ENCODE measurements around the gene FXN. TPM values are rescaled to one million over a fixed set of nuclear protein-coding genes. Genes with fewer than 3 reads are reported as not detected.

Gene FXN
- total RNA-seq, 1 donor from 2014 or later, result 22.7 TPM

DNA sequence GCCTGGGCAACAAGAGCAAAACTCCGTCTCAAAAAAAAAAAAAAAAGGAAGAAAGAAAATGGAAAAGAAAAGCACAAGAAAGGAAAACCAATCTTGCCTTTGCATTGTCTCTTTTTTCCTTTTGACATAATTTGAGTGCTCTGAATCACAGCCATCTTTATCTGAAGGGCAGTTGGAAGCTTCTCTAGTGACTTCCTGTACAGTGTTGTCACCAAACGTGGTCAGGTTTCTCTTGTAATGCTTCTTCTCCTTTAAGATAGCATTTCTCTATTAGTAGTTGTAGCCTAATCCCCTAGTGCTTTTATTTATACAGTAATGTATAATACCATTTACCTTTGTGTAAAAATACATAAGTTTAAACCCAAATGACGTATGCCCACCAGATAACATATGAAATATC lies 39.8 kb upstream of the FXN start:
- H3K27me3 Mint-ChIP-seq (ENCODE audit: low read depth, unreplicated experiment), result peaks cover 4% of the 10 kb centered on the region
- TF ChIP-seq, protein P1, sequence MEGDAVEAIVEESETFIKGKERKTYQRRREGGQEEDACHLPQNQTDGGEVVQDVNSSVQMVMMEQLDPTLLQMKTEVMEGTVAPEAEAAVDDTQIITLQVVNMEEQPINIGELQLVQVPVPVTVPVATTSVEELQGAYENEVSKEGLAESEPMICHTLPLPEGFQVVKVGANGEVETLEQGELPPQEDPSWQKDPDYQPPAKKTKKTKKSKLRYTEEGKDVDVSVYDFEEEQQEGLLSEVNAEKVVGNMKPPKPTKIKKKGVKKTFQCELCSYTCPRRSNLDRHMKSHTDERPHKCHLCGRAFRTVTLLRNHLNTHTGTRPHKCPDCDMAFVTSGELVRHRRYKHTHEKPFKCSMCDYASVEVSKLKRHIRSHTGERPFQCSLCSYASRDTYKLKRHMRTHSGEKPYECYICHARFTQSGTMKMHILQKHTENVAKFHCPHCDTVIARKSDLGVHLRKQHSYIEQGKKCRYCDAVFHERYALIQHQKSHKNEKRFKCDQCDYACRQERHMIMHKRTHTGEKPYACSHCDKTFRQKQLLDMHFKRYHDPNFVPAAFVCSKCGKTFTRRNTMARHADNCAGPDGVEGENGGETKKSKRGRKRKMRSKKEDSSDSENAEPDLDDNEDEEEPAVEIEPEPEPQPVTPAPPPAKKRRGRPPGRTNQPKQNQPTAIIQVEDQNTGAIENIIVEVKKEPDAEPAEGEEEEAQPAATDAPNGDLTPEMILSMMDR (IDR thresholded peaks at IDR 0.05; ENCODE audit: insufficient read depth, low read depth, low read length), result no peak
- no peak for TF ChIP-seq EZH2 (IDR thresholded peaks at IDR 0.05; ENCODE audit: insufficient read depth, low read length)
- H3K27ac Mint-ChIP-seq (ENCODE audit: unreplicated experiment), result no peak overlapping the region
- H3K9ac ChIP-seq (ENCODE audit: low read length), result no peak overlapping the region
- no peaks in the 10 kb centered on the region for H3K4me1 ChIP-seq (ENCODE audit: insufficient read depth, low read length)
- no peaks in the 10 kb centered on the region for H3K79me2 ChIP-seq (ENCODE audit: insufficient read depth, low read length)
- no peak overlapping the region for H3K4me3 Mint-ChIP-seq (ENCODE audit: unreplicated experiment)
- peaks cover 4% of the 10 kb centered on the region for H3K4me1 Mint-ChIP-seq (ENCODE audit: low read depth, unreplicated experiment)
- no peaks in the 10 kb centered on the region for H3K36me3 ChIP-seq (ENCODE audit: insufficient read depth, low read length)
- H3K9me3 Mint-ChIP-seq (ENCODE audit: unreplicated experiment), result no peaks in the 10 kb centered on the region
- H4K20me1 ChIP-seq (ENCODE audit: insufficient read depth, low read length), result no peaks in the 10 kb centered on the region
- no peaks in the 10 kb centered on the region for H3K36me3 Mint-ChIP-seq (ENCODE audit: low read depth, unreplicated experiment)
- no peak overlapping the region for H3K27ac ChIP-seq (ENCODE audit: low read depth, low read length)
- H3K4me2 ChIP-seq (ENCODE audit: low read length), result no peak overlapping the region
- H3K27me3 ChIP-seq (ENCODE audit: insufficient read depth, low read length), result peaks cover 3% of the 10 kb centered on the region
- no peak for FAIRE-seq
- no peak overlapping the region for H2AFZ ChIP-seq (ENCODE audit: low read depth, low read length)
- H3K4me3 ChIP-seq (ENCODE audit: insufficient read depth, low read depth, low read length), result no peak overlapping the region
- no peak for DNase-seq (ENCODE audit: low read depth)
- H3K9me3 ChIP-seq (ENCODE audit: insufficient read depth, low read depth, low read length), result no peaks in the 10 kb centered on the region

DNA sequence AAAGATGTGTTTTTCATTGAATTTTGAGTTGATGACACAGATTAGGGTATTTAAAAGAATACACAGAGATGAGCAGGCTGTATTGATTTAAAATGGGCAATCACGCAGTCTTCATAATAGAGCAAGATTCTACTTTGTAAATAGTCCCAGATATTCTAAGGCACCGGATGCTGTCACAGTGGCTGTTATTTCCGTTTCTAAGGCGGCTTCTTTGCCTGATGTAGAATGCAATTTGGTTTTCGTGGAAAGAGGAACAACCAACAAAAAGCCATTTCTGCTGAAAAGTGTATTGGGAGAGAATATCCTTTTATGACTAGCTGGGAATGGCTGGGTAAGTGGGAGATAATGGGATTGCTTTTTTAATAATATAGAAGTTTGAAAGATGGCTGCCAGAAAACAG lies 39.1 kb upstream of the FXN start:
- FAIRE-seq (no peak), DNase-seq (ENCODE audit: low read depth) (no peak)
- Mint-ChIP-seq H3K9me3 (ENCODE audit: unreplicated experiment) (no peaks in the 10 kb centered on the region), H3K4me1 (ENCODE audit: low read depth, unreplicated experiment) (peaks cover 4% of the 10 kb centered on the region), H3K27me3 (ENCODE audit: low read depth, unreplicated experiment) (peaks cover 6% of the 10 kb centered on the region), H3K4me3 (ENCODE audit: unreplicated experiment) (no peak overlapping the region), H3K36me3 (ENCODE audit: low read depth, unreplicated experiment) (no peaks in the 10 kb centered on the region), H3K27ac (ENCODE audit: unreplicated experiment) (no peak overlapping the region)
- Histone ChIP-seq H3K4me1 (ENCODE audit: insufficient read depth, low read length) (no peaks in the 10 kb centered on the region), H3K4me3 (ENCODE audit: insufficient read depth, low read depth, low read length) (no peak overlapping the region), H2AFZ (ENCODE audit: low read depth, low read length) (peak overlapping the region; percentile 2), H3K4me2 (ENCODE audit: low read length) (no peak overlapping the region), H3K9ac (ENCODE audit: low read length) (no peak overlapping the region), H3K9me3 (ENCODE audit: insufficient read depth, low read depth, low read length) (no peaks in the 10 kb centered on the region), H3K79me2 (ENCODE audit: insufficient read depth, low read length) (no peaks in the 10 kb centered on the region), H3K27me3 (ENCODE audit: insufficient read depth, low read length) (peaks cover 3% of the 10 kb centered on the region), H3K36me3 (ENCODE audit: insufficient read depth, low read length) (no peaks in the 10 kb centered on the region), H4K20me1 (ENCODE audit: insufficient read depth, low read length) (no peaks in the 10 kb centered on the region), H3K27ac (ENCODE audit: low read depth, low read length) (no peak overlapping the region)
- no peak for TF ChIP-seq EZH2 (IDR thresholded peaks at IDR 0.05; ENCODE audit: insufficient read depth, low read length)
- TF ChIP-seq, protein P1 (IDR thresholded peaks at IDR 0.05; ENCODE audit: insufficient read depth, low read depth, low read length), result no peak

DNA sequence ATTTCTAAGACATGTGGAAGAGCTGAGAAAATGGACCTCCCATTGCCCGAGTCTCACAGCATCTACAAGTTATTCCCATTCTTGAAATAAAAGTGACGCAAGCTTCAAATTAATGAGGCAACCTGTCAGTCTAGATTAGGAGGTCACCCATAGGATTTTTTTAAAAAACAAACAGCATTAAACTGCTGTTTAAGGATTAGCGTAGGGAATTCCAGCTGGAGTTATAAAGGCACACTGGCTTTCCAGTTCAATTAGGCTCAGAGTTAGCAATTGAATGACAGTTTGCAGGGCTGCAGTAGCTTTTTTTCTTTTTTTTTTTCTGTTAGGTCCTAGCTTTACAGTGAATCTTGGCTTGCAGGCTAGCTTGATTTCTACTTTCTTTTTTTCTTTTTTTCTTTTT lies 37.9 kb upstream of the FXN start:
- no peak overlapping the region for H2AFZ ChIP-seq (ENCODE audit: low read depth, low read length)
- no peak for FAIRE-seq
- no peak overlapping the region for H3K27ac Mint-ChIP-seq (ENCODE audit: unreplicated experiment)

More for the DNA sequence above, 37.9 kb upstream of the FXN start:
- Histone ChIP-seq H4K20me1 (ENCODE audit: insufficient read depth, low read length) (no peaks in the 10 kb centered on the region), H3K4me1 (ENCODE audit: insufficient read depth, low read length) (no peaks in the 10 kb centered on the region), H3K9me3 (ENCODE audit: insufficient read depth, low read depth, low read length) (no peaks in the 10 kb centered on the region), H3K79me2 (ENCODE audit: insufficient read depth, low read length) (no peaks in the 10 kb centered on the region), H3K27ac (ENCODE audit: low read depth, low read length) (no peak overlapping the region), H3K4me3 (ENCODE audit: insufficient read depth, low read depth, low read length) (no peak overlapping the region), H3K9ac (ENCODE audit: low read length) (no peak overlapping the region), H3K4me2 (ENCODE audit: low read length) (no peak overlapping the region), H3K27me3 (ENCODE audit: insufficient read depth, low read length) (peaks cover 3% of the 10 kb centered on the region), H3K36me3 (ENCODE audit: insufficient read depth, low read length) (no peaks in the 10 kb centered on the region)
- Mint-ChIP-seq H3K4me3 (ENCODE audit: unreplicated experiment) (no peak overlapping the region), H3K27me3 (ENCODE audit: low read depth, unreplicated experiment) (peaks cover 12% of the 10 kb centered on the region), H3K36me3 (ENCODE audit: low read depth, unreplicated experiment) (no peaks in the 10 kb centered on the region), H3K9me3 (ENCODE audit: unreplicated experiment) (no peaks in the 10 kb centered on the region), H3K4me1 (ENCODE audit: low read depth, unreplicated experiment) (peaks cover 4% of the 10 kb centered on the region)
- TF ChIP-seq, protein P1 (IDR thresholded peaks at IDR 0.05; ENCODE audit: insufficient read depth, low read depth, low read length), result no peak
- TF ChIP-seq EZH2 (IDR thresholded peaks at IDR 0.05; ENCODE audit: insufficient read depth, low read length), result no peak
- DNase-seq (ENCODE audit: low read depth), result no peak
